HEK293 (cell line): ENCODE data around the gene WFDC13.

Experiments used
- CTCF ChIA-PET: fragments of 350-600 bp; formaldehyde crosslinking; extraction: SDS; loops from one replicate; lab custom pipeline; 2021; ENCODE audit warnings: antibody characterized with exemption; lab: Yijun Ruan, JAX
- POLR2A ChIA-PET: fragments of 300-600 bp; formaldehyde crosslinking; extraction: SDS; loops from one replicate; lab custom pipeline; 2020; ENCODE audit warnings: antibody characterized with exemption, inconsistent platforms; lab: Yijun Ruan, JAX
- H3K27ac ChIP-seq: fragments of 200-500 bp; sonication (Bioruptor generic); 2 replicates; pipeline ENCODE4 v1.5.1; 2014; ENCODE audit warnings: low read depth, low read length, control low read depth, inconsistent platforms; ENCODE audit errors: extremely low read depth
- H3K36me3 ChIP-seq, 2 experiments: fragments of 200-500 bp in 1 of 2; sonication (Bioruptor generic) in 1 of 2; 1 replicate in 1 of 2; 2 replicates in 1 of 2; pipeline ENCODE4 v1.5.1; 2014 to 2017; ENCODE audit warnings: inconsistent platforms in 2 of 2, low read length in 2 of 2; ENCODE audit not compliant: control insufficient read depth in 2 of 2, insufficient read depth in 1 of 2
- H3K4me1 ChIP-seq: fragments of 200-500 bp; sonication (Bioruptor generic); 2 replicates; pipeline ENCODE4 v1.5.1; 2014; ENCODE audit warnings: mild to moderate bottlenecking, low read length, inconsistent platforms; ENCODE audit not compliant: control insufficient read depth, insufficient read depth
- H3K4me3 ChIP-seq: 2 replicates; pipeline ENCODE4 v1.5.1; 2011; ENCODE audit warnings: low read depth, mild to moderate bottlenecking, control low read depth, low read length, moderate library complexity
- H3K9me3 ChIP-seq: fragments of 200-500 bp; sonication (Bioruptor generic); 2 replicates; pipeline ENCODE4 v1.5.1; 2014; ENCODE audit warnings: low read depth, low read length, inconsistent platforms; ENCODE audit not compliant: control insufficient read depth, insufficient read depth
- BCL11A ChIP-seq: fragments of 450-650 bp; formaldehyde crosslinking; IDR thresholded peaks from 2 replicates; pipeline ENCODE4 v1.5.1; 2016; ENCODE audit warnings: low read depth, missing biosample characterization, missing genetic modification characterization
- EGR2 ChIP-seq: fragments of 450-650 bp; formaldehyde crosslinking; IDR thresholded peaks from 2 replicates; pipeline ENCODE4 v1.5.1; 2016; ENCODE audit warnings: low read depth, missing biosample characterization, missing genetic modification characterization
- FEZF1 ChIP-seq: fragments of 450-650 bp; formaldehyde crosslinking; IDR thresholded peaks from 2 replicates; pipeline ENCODE4 v1.5.1; 2016; ENCODE audit warnings: missing biosample characterization, missing genetic modification characterization
- GFI1B ChIP-seq: fragments of 450-650 bp; formaldehyde crosslinking; IDR thresholded peaks from 2 replicates; pipeline ENCODE4 v1.5.1; 2016; ENCODE audit warnings: missing biosample characterization, missing genetic modification characterization
- HOXA7 ChIP-seq: sonication (generic); formaldehyde crosslinking; IDR thresholded peaks from 2 replicates; pipeline ENCODE4 v1.8.1; 2022; ENCODE audit warnings: missing genetic modification reagents, borderline replicate concordance
- ZFP37 ChIP-seq: fragments of 450-650 bp; formaldehyde crosslinking; IDR thresholded peaks from 2 replicates; pipeline ENCODE4 v1.5.1; 2016; ENCODE audit warnings: missing biosample characterization, missing genetic modification characterization
- ZIC2 ChIP-seq: fragments of 450-650 bp; formaldehyde crosslinking; IDR thresholded peaks from 2 replicates; pipeline ENCODE4 v1.5.1; 2016; ENCODE audit warnings: missing biosample characterization, missing genetic modification characterization
- ZNF114 ChIP-seq: fragments of 450-650 bp; formaldehyde crosslinking; IDR thresholded peaks from 2 replicates; pipeline ENCODE4 v1.5.0; 2017; ENCODE audit warnings: missing biosample characterization, missing genetic modification characterization
- ZNF223 ChIP-seq: fragments of 450-650 bp; formaldehyde crosslinking; IDR thresholded peaks from 2 replicates; pipeline ENCODE4 v1.5.1; 2016; ENCODE audit warnings: missing biosample characterization, missing genetic modification characterization
- ZNF391 ChIP-seq: fragments of 450-650 bp; formaldehyde crosslinking; IDR thresholded peaks from 2 replicates; pipeline ENCODE4 v1.5.1; 2016; ENCODE audit warnings: low read depth, missing biosample characterization, missing genetic modification characterization, borderline replicate concordance
- ZNF473 ChIP-seq: fragments of 450-650 bp; formaldehyde crosslinking; IDR thresholded peaks from 2 replicates; pipeline ENCODE4 v1.5.1; 2017; ENCODE audit warnings: missing biosample characterization, missing genetic modification characterization
- ZNF48 ChIP-seq: fragments of 450-650 bp; formaldehyde crosslinking; IDR thresholded peaks from 2 replicates; pipeline ENCODE4 v1.5.1; 2016; ENCODE audit warnings: missing biosample characterization, missing genetic modification characterization
- ZNF561 ChIP-seq: fragments of 450-650 bp; IDR thresholded peaks from 2 replicates; pipeline ENCODE4 v1.5.1; 2018; ENCODE audit warnings: missing biosample characterization, missing genetic modification characterization, borderline replicate concordance
- ZNF654 ChIP-seq: fragments of 450-650 bp; formaldehyde crosslinking; IDR thresholded peaks from 2 replicates; pipeline ENCODE4 v1.5.1; 2016; ENCODE audit warnings: low read depth, missing biosample characterization, missing genetic modification characterization
- ZNF776 ChIP-seq: fragments of 450-650 bp; formaldehyde crosslinking; IDR thresholded peaks from 2 replicates; pipeline ENCODE4 v1.5.0; 2017; ENCODE audit warnings: missing biosample characterization, missing genetic modification characterization, borderline replicate concordance
- TF ChIP-seq, protein P1 (sequence below): fragments of 450-650 bp; formaldehyde crosslinking; IDR thresholded peaks from 2 replicates; pipeline ENCODE4 v1.5.1; 2016; ENCODE audit warnings: missing biosample characterization, missing genetic modification characterization, borderline replicate concordance
- TF ChIP-seq, protein P2 (sequence below): fragments of 450-650 bp; formaldehyde crosslinking; IDR thresholded peaks from 2 replicates; pipeline ENCODE4 v1.5.1; 2017; ENCODE audit warnings: missing biosample characterization, missing genetic modification characterization
- TF ChIP-seq, protein P3 (sequence below): fragments of 450-650 bp; formaldehyde crosslinking; IDR thresholded peaks from 2 replicates; pipeline ENCODE4 v1.5.1; 2016; ENCODE audit warnings: missing biosample characterization, missing genetic modification characterization
- TF ChIP-seq, protein P4 (sequence below): fragments of 450-650 bp; formaldehyde crosslinking; conservative IDR thresholded peaks from 2 replicates; pipeline ENCODE4 v1.5.1; 2016; ENCODE audit warnings: low read depth, missing biosample characterization, missing genetic modification characterization

Gene WFDC13

DNA sequence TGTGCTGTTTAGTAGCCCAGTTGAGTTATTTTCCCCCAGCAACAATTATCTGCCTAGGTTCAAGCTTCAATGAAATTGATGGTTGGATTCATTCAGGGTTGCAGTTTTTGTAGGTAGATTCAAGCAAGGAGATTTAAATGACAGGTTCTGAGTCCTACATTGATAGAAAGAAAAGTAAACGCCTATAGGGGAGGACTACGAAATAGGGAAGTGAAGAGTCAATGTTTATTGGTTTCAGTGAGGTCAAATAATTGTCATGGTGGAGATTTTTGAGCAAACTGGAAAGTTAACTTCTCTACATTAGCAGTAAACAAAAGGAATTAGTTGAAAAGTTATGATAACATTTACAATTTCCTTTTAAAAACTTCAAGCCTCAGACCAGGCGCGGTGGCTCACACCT is 734 bp upstream of the WFDC13 start:
- TF ChIP-seq HOXA7 (no peak), ZNF654 (tag by site-specific recombination) (no peak), EGR2 (tag by site-specific recombination) (no peak), GFI1B (no peak), ZNF391 (tag by site-specific recombination) (no peak), ZNF223 (tag by site-specific recombination) (no peak), ZFP37 (no peak), ZNF776 (tag by site-specific recombination) (no peak), BCL11A (no peak), ZNF114 (no peak), ZNF473 (tag by site-specific recombination) (no peak), ZNF561 (tag by site-specific recombination) (no peak), FEZF1 (tag by site-specific recombination) (no peak)
- TF ChIP-seq, protein P1, sequence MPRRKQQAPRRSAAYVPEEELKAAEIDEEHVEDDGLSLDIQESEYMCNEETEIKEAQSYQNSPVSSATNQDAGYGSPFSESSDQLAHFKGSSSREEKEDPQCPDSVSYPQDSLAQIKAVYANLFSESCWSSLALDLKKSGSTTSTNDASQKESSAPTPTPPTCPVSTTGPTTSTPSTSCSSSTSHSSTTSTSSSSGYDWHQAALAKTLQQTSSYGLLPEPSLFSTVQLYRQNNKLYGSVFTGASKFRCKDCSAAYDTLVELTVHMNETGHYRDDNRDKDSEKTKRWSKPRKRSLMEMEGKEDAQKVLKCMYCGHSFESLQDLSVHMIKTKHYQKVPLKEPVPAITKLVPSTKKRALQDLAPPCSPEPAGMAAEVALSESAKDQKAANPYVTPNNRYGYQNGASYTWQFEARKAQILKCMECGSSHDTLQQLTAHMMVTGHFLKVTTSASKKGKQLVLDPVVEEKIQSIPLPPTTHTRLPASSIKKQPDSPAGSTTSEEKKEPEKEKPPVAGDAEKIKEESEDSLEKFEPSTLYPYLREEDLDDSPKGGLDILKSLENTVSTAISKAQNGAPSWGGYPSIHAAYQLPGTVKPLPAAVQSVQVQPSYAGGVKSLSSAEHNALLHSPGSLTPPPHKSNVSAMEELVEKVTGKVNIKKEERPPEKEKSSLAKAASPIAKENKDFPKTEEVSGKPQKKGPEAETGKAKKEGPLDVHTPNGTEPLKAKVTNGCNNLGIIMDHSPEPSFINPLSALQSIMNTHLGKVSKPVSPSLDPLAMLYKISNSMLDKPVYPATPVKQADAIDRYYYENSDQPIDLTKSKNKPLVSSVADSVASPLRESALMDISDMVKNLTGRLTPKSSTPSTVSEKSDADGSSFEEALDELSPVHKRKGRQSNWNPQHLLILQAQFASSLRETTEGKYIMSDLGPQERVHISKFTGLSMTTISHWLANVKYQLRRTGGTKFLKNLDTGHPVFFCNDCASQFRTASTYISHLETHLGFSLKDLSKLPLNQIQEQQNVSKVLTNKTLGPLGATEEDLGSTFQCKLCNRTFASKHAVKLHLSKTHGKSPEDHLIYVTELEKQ (tag by site-specific recombination) = no peak
- TF ChIP-seq, protein P2, sequence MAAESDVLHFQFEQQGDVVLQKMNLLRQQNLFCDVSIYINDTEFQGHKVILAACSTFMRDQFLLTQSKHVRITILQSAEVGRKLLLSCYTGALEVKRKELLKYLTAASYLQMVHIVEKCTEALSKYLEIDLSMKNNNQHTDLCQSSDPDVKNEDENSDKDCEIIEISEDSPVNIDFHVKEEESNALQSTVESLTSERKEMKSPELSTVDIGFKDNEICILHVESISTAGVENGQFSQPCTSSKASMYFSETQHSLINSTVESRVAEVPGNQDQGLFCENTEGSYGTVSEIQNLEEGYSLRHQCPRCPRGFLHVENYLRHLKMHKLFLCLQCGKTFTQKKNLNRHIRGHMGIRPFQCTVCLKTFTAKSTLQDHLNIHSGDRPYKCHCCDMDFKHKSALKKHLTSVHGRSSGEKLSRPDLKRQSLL (tag by site-specific recombination) = no peak

DNA sequence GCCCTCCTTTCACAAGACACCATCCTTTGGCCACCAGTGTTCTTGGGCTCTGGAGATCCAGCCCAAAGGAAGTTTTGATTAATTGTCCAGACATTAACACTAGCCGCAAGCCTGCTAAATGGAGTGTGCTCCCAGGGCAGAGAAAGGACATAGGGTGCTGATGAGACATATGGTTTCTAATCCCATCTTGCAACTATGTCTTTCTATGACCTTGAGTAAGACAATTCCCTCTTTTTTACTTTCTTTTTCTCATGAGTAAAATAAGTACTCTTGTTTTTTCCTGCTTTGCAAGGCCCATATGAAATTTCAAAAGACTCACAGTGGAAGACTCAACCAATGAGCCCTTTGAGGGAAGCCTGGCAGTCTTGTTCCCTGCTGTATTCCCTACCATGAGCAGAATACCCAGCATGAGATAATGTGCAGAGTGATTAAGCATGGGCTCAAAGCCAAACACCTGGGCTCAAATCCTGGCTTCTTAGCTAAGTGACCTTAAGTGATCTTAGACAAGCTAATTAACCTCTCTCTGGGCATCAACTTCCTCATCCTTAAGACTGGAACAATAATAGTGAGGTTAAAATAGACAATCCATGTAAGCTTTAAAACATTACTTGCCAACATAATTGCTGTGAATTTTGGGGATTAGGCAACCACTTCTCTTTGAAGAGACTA is 3.3 kb downstream of the WFDC13 start, which contains the start of gene WFDC10B:
TSS of gene WFDC10B (minus strand) at position 51 of the 669 bp plus-strand sequence. CDS start 19,027 bp downstream, outside the sequence.
- peaks cover 3% of the 10 kb centered on the region; the same call in 1 of the 2 replicates for H3K4me1 ChIP-seq
- no peak within 1 kb of the TSS for H3K4me3 ChIP-seq
- no peaks in the 10 kb centered on the region for H3K9me3 ChIP-seq
- H3K36me3 ChIP-seq = no peaks in the 10 kb centered on the region
- CTCF ChIA-PET = interaction anchor here (1.2 kb wide), 1 partner anchor 66 kb away, joined by 6 read pairs; no protein-coding TSS in a partner anchor
- no peak within 1 kb of the TSS for H3K27ac ChIP-seq
- TF ChIP-seq ZNF48 (tag by site-specific recombination) = no peak
- TF ChIP-seq, protein P3, sequence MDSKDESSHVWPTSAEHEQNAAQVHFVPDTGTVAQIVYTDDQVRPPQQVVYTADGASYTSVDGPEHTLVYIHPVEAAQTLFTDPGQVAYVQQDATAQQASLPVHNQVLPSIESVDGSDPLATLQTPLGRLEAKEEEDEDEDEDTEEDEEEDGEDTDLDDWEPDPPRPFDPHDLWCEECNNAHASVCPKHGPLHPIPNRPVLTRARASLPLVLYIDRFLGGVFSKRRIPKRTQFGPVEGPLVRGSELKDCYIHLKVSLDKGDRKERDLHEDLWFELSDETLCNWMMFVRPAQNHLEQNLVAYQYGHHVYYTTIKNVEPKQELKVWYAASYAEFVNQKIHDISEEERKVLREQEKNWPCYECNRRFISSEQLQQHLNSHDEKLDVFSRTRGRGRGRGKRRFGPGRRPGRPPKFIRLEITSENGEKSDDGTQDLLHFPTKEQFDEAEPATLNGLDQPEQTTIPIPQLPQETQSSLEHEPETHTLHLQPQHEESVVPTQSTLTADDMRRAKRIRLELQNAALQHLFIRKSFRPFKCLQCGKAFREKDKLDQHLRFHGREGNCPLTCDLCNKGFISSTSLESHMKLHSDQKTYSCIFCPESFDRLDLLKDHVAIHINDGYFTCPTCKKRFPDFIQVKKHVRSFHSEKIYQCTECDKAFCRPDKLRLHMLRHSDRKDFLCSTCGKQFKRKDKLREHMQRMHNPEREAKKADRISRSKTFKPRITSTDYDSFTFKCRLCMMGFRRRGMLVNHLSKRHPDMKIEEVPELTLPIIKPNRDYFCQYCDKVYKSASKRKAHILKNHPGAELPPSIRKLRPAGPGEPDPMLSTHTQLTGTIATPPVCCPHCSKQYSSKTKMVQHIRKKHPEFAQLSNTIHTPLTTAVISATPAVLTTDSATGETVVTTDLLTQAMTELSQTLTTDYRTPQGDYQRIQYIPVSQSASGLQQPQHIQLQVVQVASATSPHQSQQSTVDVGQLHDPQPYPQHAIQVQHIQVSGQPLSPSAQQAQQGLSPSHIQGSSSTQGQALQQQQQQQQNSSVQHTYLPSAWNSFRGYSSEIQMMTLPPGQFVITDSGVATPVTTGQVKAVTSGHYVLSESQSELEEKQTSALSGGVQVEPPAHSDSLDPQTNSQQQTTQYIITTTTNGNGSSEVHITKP (tag by site-specific recombination) = 0 out of 2 replicates have a peak, but pooled peaks have one; percentile 28
- TF ChIP-seq, protein P4, sequence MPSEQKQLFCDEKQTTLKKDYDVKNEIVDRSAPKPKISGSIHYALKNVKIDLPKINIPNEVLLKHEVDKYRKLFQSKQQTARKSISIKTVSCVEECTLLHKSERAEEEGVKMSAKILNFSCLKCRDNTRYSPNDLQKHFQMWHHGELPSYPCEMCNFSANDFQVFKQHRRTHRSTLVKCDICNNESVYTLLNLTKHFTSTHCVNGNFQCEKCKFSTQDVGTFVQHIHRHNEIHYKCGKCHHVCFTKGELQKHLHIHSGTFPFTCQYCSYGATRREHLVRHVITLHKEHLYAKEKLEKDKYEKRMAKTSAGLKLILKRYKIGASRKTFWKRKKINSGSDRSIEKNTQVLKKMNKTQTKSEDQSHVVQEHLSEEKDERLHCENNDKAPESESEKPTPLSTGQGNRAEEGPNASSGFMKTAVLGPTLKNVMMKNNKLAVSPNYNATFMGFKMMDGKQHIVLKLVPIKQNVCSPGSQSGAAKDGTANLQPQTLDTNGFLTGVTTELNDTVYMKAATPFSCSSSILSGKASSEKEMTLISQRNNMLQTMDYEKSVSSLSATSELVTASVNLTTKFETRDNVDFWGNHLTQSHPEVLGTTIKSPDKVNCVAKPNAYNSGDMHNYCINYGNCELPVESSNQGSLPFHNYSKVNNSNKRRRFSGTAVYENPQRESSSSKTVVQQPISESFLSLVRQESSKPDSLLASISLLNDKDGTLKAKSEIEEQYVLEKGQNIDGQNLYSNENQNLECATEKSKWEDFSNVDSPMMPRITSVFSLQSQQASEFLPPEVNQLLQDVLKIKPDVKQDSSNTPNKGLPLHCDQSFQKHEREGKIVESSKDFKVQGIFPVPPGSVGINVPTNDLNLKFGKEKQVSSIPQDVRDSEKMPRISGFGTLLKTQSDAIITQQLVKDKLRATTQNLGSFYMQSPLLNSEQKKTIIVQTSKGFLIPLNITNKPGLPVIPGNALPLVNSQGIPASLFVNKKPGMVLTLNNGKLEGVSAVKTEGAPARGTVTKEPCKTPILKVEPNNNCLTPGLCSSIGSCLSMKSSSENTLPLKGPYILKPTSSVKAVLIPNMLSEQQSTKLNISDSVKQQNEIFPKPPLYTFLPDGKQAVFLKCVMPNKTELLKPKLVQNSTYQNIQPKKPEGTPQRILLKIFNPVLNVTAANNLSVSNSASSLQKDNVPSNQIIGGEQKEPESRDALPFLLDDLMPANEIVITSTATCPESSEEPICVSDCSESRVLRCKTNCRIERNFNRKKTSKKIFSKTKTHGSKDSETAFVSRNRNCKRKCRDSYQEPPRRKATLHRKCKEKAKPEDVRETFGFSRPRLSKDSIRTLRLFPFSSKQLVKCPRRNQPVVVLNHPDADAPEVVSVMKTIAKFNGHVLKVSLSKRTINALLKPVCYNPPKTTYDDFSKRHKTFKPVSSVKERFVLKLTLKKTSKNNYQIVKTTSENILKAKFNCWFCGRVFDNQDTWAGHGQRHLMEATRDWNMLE (tag by site-specific recombination) = no peak
- TF ChIP-seq ZIC2 (tag by site-specific recombination) = peak; percentile 37
- POLR2A ChIA-PET = no interaction called here

More for the DNA sequence above, 734 bp upstream of the WFDC13 start:
- H3K27ac ChIP-seq = no peak overlapping the region
- ChIA-PET POLR2A (no interaction called here), CTCF (no interaction called here)
- H3K9me3 ChIP-seq = no peaks in the 10 kb centered on the region
- no peaks in the 10 kb centered on the region for H3K36me3 ChIP-seq
- H3K4me3 ChIP-seq = no peak overlapping the region
- peaks cover 3% of the 10 kb centered on the region; the same call in 1 of the 2 replicates for H3K4me1 ChIP-seq
